ENCODE data around the gene TMEM169.

TMEM169 gene

GRCh38 chr2:216056739-216057138, 25.0 kb upstream of the TMEM169 start:
- H3K4me3 ChIP-seq (ENCODE audit: low read length) = no peak overlapping the region
- H3K27me3 ChIP-seq (ENCODE audit: insufficient read depth, low read length) = no peaks in the 10 kb centered on the region
- H3K36me3 ChIP-seq (ENCODE audit: insufficient read depth, low read length) = peaks cover 10% of the 10 kb centered on the region
- no peaks in the 10 kb centered on the region for H3K4me1 ChIP-seq (ENCODE audit: insufficient read depth, low read length)
- peaks cover 2% of the 10 kb centered on the region for H3K9me3 ChIP-seq (ENCODE audit: low read length)
- H2AFZ ChIP-seq (ENCODE audit: low read depth, low read length) = no peak overlapping the region

GRCh38 chr2:216057688-216058193, 24.0 kb upstream of the TMEM169 start:
- Histone ChIP-seq H2AFZ (ENCODE audit: low read depth, low read length) (no peak overlapping the region), H3K27me3 (ENCODE audit: insufficient read depth, low read length) (no peaks in the 10 kb centered on the region), H3K9me3 (ENCODE audit: low read length) (no peaks in the 10 kb centered on the region), H3K36me3 (ENCODE audit: insufficient read depth, low read length) (peaks cover 12% of the 10 kb centered on the region), H3K4me1 (ENCODE audit: insufficient read depth, low read length) (no peaks in the 10 kb centered on the region), H3K4me3 (ENCODE audit: low read length) (no peak overlapping the region)

GRCh38 chr2:216059233-216059834, 22.4 kb upstream of the TMEM169 start:
- H3K36me3 ChIP-seq (ENCODE audit: insufficient read depth, low read length) = peaks cover 13% of the 10 kb centered on the region
- no peak overlapping the region for H2AFZ ChIP-seq (ENCODE audit: low read depth, low read length)

GRCh38 chr2:216064014-216064630, 17.6 kb upstream of the TMEM169 start:
- Histone ChIP-seq H3K4me3 (ENCODE audit: low read length) (no peak overlapping the region), H3K36me3 (ENCODE audit: insufficient read depth, low read length) (peaks cover 28% of the 10 kb centered on the region), H3K27me3 (ENCODE audit: insufficient read depth, low read length) (no peaks in the 10 kb centered on the region)

More at GRCh38 chr2:216059233-216059834, 22.4 kb upstream of the TMEM169 start:
- Histone ChIP-seq H3K9me3 (ENCODE audit: low read length) (no peaks in the 10 kb centered on the region), H3K27me3 (ENCODE audit: insufficient read depth, low read length) (no peaks in the 10 kb centered on the region), H3K4me3 (ENCODE audit: low read length) (no peak overlapping the region), H3K4me1 (ENCODE audit: insufficient read depth, low read length) (no peaks in the 10 kb centered on the region)

GRCh38 chr2:216064665-216065064, 17.1 kb upstream of the TMEM169 start:
- Histone ChIP-seq H3K36me3 (ENCODE audit: insufficient read depth, low read length) (peaks cover 23% of the 10 kb centered on the region), H2AFZ (ENCODE audit: low read depth, low read length) (no peak overlapping the region), H3K9me3 (ENCODE audit: low read length) (no peaks in the 10 kb centered on the region), H3K4me1 (ENCODE audit: insufficient read depth, low read length) (no peaks in the 10 kb centered on the region), H3K27me3 (ENCODE audit: insufficient read depth, low read length) (no peaks in the 10 kb centered on the region), H3K4me3 (ENCODE audit: low read length) (no peak overlapping the region)

More at GRCh38 chr2:216064014-216064630, 17.6 kb upstream of the TMEM169 start:
- H2AFZ ChIP-seq (ENCODE audit: low read depth, low read length) = no peak overlapping the region
- no peaks in the 10 kb centered on the region for H3K9me3 ChIP-seq (ENCODE audit: low read length)
- no peaks in the 10 kb centered on the region for H3K4me1 ChIP-seq (ENCODE audit: insufficient read depth, low read length)

GRCh38 chr2:216066230-216066629, 15.5 kb upstream of the TMEM169 start:
- no peaks in the 10 kb centered on the region for H3K27me3 ChIP-seq (ENCODE audit: insufficient read depth, low read length)
- H3K4me3 ChIP-seq (ENCODE audit: low read length) = no peak overlapping the region
- no peak overlapping the region for H2AFZ ChIP-seq (ENCODE audit: low read depth, low read length)
- no peaks in the 10 kb centered on the region for H3K9me3 ChIP-seq (ENCODE audit: low read length)
- peaks cover 23% of the 10 kb centered on the region for H3K36me3 ChIP-seq (ENCODE audit: insufficient read depth, low read length)
- no peaks in the 10 kb centered on the region for H3K4me1 ChIP-seq (ENCODE audit: insufficient read depth, low read length)

GRCh38 chr2:216069028-216069427, 12.7 kb upstream of the TMEM169 start:
- H3K27me3 ChIP-seq (ENCODE audit: insufficient read depth, low read length) = no peaks in the 10 kb centered on the region
- no peak overlapping the region for H2AFZ ChIP-seq (ENCODE audit: low read depth, low read length)
- H3K4me1 ChIP-seq (ENCODE audit: insufficient read depth, low read length) = no peaks in the 10 kb centered on the region
- peaks cover 25% of the 10 kb centered on the region for H3K36me3 ChIP-seq (ENCODE audit: insufficient read depth, low read length)
- no peak overlapping the region for H3K4me3 ChIP-seq (ENCODE audit: low read length)
- no peaks in the 10 kb centered on the region for H3K9me3 ChIP-seq (ENCODE audit: low read length)

GRCh38 chr2:216070195-216070594, 11.5 kb upstream of the TMEM169 start:
- no peak overlapping the region for H3K4me3 ChIP-seq (ENCODE audit: low read length)
- no peak overlapping the region for H2AFZ ChIP-seq (ENCODE audit: low read depth, low read length)
- H3K27me3 ChIP-seq (ENCODE audit: insufficient read depth, low read length) = no peaks in the 10 kb centered on the region
- no peaks in the 10 kb centered on the region for H3K9me3 ChIP-seq (ENCODE audit: low read length)
- H3K4me1 ChIP-seq (ENCODE audit: insufficient read depth, low read length) = no peaks in the 10 kb centered on the region
- peaks cover 17% of the 10 kb centered on the region for H3K36me3 ChIP-seq (ENCODE audit: insufficient read depth, low read length)

GRCh38 chr2:216071111-216071851, 10.4 kb upstream of the TMEM169 start:
- Histone ChIP-seq H3K4me3 (ENCODE audit: low read length) (no peak overlapping the region), H3K27me3 (ENCODE audit: insufficient read depth, low read length) (no peaks in the 10 kb centered on the region), H3K9me3 (ENCODE audit: low read length) (no peaks in the 10 kb centered on the region), H2AFZ (ENCODE audit: low read depth, low read length) (no peak overlapping the region), H3K36me3 (ENCODE audit: insufficient read depth, low read length) (peaks cover 7% of the 10 kb centered on the region), H3K4me1 (ENCODE audit: insufficient read depth, low read length) (no peaks in the 10 kb centered on the region)

GRCh38 chr2:216072473-216072872, 9.2 kb upstream of the TMEM169 start:
- Histone ChIP-seq H3K4me1 (ENCODE audit: insufficient read depth, low read length) (no peaks in the 10 kb centered on the region), H2AFZ (ENCODE audit: low read depth, low read length) (no peak overlapping the region), H3K27me3 (ENCODE audit: insufficient read depth, low read length) (no peaks in the 10 kb centered on the region), H3K36me3 (ENCODE audit: insufficient read depth, low read length) (peaks cover 5% of the 10 kb centered on the region), H3K4me3 (ENCODE audit: low read length) (no peak overlapping the region), H3K9me3 (ENCODE audit: low read length) (no peaks in the 10 kb centered on the region)

GRCh38 chr2:216073773-216074172, 7.9 kb upstream of the TMEM169 start:
- no peaks in the 10 kb centered on the region for H3K27me3 ChIP-seq (ENCODE audit: insufficient read depth, low read length)
- H3K9me3 ChIP-seq (ENCODE audit: low read length) = no peaks in the 10 kb centered on the region
- H3K36me3 ChIP-seq (ENCODE audit: insufficient read depth, low read length) = peaks cover 5% of the 10 kb centered on the region
- no peak overlapping the region for H2AFZ ChIP-seq (ENCODE audit: low read depth, low read length)
- H3K4me1 ChIP-seq (ENCODE audit: insufficient read depth, low read length) = no peaks in the 10 kb centered on the region
- no peak overlapping the region for H3K4me3 ChIP-seq (ENCODE audit: low read length)

GRCh38 chr2:216074380-216074779, 7.3 kb upstream of the TMEM169 start:
- Histone ChIP-seq H3K9me3 (ENCODE audit: low read length) (no peaks in the 10 kb centered on the region), H3K36me3 (ENCODE audit: insufficient read depth, low read length) (peaks cover 5% of the 10 kb centered on the region), H2AFZ (ENCODE audit: low read depth, low read length) (no peak overlapping the region), H3K4me3 (ENCODE audit: low read length) (no peak overlapping the region), H3K27me3 (ENCODE audit: insufficient read depth, low read length) (no peaks in the 10 kb centered on the region), H3K4me1 (ENCODE audit: insufficient read depth, low read length) (no peaks in the 10 kb centered on the region)

- Histone ChIP-seq H3K36me3 (ENCODE audit: insufficient read depth, low read length) (peaks cover 5% of the 10 kb centered on the region), H3K4me3 (ENCODE audit: low read length) (no peak overlapping the region), H3K27me3 (ENCODE audit: insufficient read depth, low read length) (no peaks in the 10 kb centered on the region), H3K9me3 (ENCODE audit: low read length) (no peaks in the 10 kb centered on the region), H2AFZ (ENCODE audit: low read depth, low read length) (no peak overlapping the region), H3K4me1 (ENCODE audit: insufficient read depth, low read length) (no peaks in the 10 kb centered on the region)
These were observed 6.9 kb upstream of the TMEM169 start for GRCh38 chr2:216074794-216075193.

Data from neuron (in vitro differentiated cells).